HK-2 (cell line): Measurements from ENCODE around the gene SOX9.
"Not testable (repeated sequence)": the region's sequence is repeated elsewhere in the genome, so short reads cannot be mapped to it uniquely, and the experiment has no call there.

Experiments
- DNase-seq: peaks from one replicate; pipeline ENCODE4 v3.0.0-alpha.2; 2018; ENCODE audit not compliant: unreplicated experiment

The SOX9 gene

GRCh38 chr17:72126575-72127486 lies 6.0 kb downstream of the SOX9 start:
- DNase-seq, result no peak

GRCh38 chr17:72128039-72128438 lies 7.2 kb downstream of the SOX9 start:
- DNase-seq, result no peak

- no peak for DNase-seq
Measured at GRCh38 chr17:72134608-72135394, 14.0 kb downstream of the SOX9 start.

- no peak for DNase-seq
Measured at GRCh38 chr17:72135546-72136325, 14.9 kb downstream of the SOX9 start.

GRCh38 chr17:72136692-72137091 lies 15.9 kb downstream of the SOX9 start:
- no peak for DNase-seq

- no peak for DNase-seq
Measured at GRCh38 chr17:72137161-72137560, 16.3 kb downstream of the SOX9 start.

- DNase-seq, result no peak
Measured at GRCh38 chr17:72139212-72139611, 18.4 kb downstream of the SOX9 start.

- no peak for DNase-seq
Measured at GRCh38 chr17:72141336-72141735, 20.5 kb downstream of the SOX9 start.

GRCh38 chr17:72142097-72142496 lies 21.3 kb downstream of the SOX9 start:
- not testable (repeated sequence) for DNase-seq

- no peak for DNase-seq
Measured at GRCh38 chr17:72142614-72143013, 21.8 kb downstream of the SOX9 start.

- DNase-seq, result no peak
Measured at GRCh38 chr17:72143245-72143644, 22.4 kb downstream of the SOX9 start.

- no peak for DNase-seq
Measured at GRCh38 chr17:72144101-72144500, 23.3 kb downstream of the SOX9 start.

GRCh38 chr17:72145562-72145961 lies 24.7 kb downstream of the SOX9 start:
- no peak for DNase-seq

- peak; percentile 7 for DNase-seq
Measured at GRCh38 chr17:72145962-72146361, 25.1 kb downstream of the SOX9 start.

- no peak for DNase-seq
Measured at GRCh38 chr17:72146371-72146770, 25.6 kb downstream of the SOX9 start.

GRCh38 chr17:72150632-72151460 lies 30.0 kb downstream of the SOX9 start:
- no peak for DNase-seq

GRCh38 chr17:72151565-72152386 lies 31.0 kb downstream of the SOX9 start:
- DNase-seq, result peak; percentile 48

- DNase-seq, result no peak
Measured at GRCh38 chr17:72152387-72152929, 31.6 kb downstream of the SOX9 start.

- DNase-seq, result no peak
Measured at GRCh38 chr17:72158895-72159885, 38.4 kb downstream of the SOX9 start.
